Colonic mucosa (tissue), 4 donors: Measurements from ENCODE around the gene RNF213. TPM values are rescaled to one million over a fixed set of nuclear protein-coding genes. Genes with fewer than 3 reads are reported as not detected.

Experiments
- DNase-seq: peaks from one replicate; pipeline ENCODE4 v3.0.0-alpha.2; 2020
- H3K27ac ChIP-seq: fragments of 200-600 bp; one replicate; pipeline ENCODE4 v1.8.0; 2021
- H3K27me3 ChIP-seq: fragments of 200-600 bp; one replicate; pipeline ENCODE4 v1.8.0; 2021
- H3K36me3 ChIP-seq: fragments of 200-600 bp; one replicate; pipeline ENCODE4 v1.8.0; 2021
- H3K4me1 ChIP-seq: fragments of 200-600 bp; one replicate; pipeline ENCODE4 v1.8.0; 2021; ENCODE audit warnings: mild to moderate bottlenecking
- H3K4me3 ChIP-seq: fragments of 200-600 bp; one replicate; pipeline ENCODE4 v1.8.0; 2021
- H3K9ac ChIP-seq, 2 donors: one replicate each; pipeline ENCODE4 v1.7.0; 2013; ENCODE audit warnings: control low read depth in 2 of 2, low read depth in 2 of 2, low read length in 2 of 2
- H3K9me3 ChIP-seq: fragments of 200-600 bp; one replicate; pipeline ENCODE4 v1.8.0; 2021
- intact Hi-C: fragments of 100-400 bp; cut with DNase I; formaldehyde crosslinking; loops from one replicate; pipeline ENCODE4 v1.14.1; 2022
- total RNA-seq, 2 donors: library from RNA; stranded (reverse); fragmentation: NEBNext Ultra II Directional in 1 of 2; extraction: Animal tissue kit (Norgen Biotek cat#: 25700) in 1 of 2; gene quantifications; one replicate each; pipeline ENCODE4 v1.2.1, GENCODE V29; 2021
- TF ChIP-seq, protein P1 (sequence below): fragments of 200-600 bp; IDR thresholded peaks from one replicate; pipeline ENCODE4 v1.8.0; 2022; ENCODE audit warnings: antibody characterized with exemption, mild to moderate bottlenecking
- donor health status: healthy.
- donor health status: DM: no; HTN: no; CAD: no.
- donor health status: DM: no; HTN: no; CAD: no.

The RNF213 gene
- total RNA-seq, 2 donors from 2014 or later: 80.8 to 101 TPM

DNA sequence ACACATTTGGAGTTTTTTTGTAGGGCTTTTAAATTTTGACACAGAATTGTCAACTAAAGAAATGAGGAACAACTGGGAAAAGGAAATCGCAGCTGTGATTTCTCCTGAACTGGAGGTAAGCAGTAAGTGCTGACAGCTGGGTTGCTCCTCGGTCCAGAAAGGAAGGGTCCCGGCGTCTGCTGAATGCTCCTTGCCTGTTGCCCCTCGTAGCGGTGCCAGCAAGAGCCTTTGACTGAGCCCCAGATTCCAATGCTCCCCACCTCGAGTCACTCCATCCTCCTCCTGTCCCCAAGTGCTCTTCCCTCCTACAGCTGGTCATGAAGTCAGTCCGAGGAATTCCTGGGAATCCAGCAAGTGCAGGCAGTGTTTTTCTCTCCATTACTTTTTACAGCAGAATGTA lies 122.3 kb downstream of the RNF213 start:
- Histone ChIP-seq H3K4me1 (no peaks in the 10 kb centered on the region), H3K27ac (no peak overlapping the region), H3K4me3 (no peak overlapping the region), H3K36me3 (peaks cover 30% of the 10 kb centered on the region), H3K9ac (no peak overlapping the region), H3K9me3 (no peaks in the 10 kb centered on the region), H3K27me3 (no peaks in the 10 kb centered on the region)
- TF ChIP-seq, protein P1, sequence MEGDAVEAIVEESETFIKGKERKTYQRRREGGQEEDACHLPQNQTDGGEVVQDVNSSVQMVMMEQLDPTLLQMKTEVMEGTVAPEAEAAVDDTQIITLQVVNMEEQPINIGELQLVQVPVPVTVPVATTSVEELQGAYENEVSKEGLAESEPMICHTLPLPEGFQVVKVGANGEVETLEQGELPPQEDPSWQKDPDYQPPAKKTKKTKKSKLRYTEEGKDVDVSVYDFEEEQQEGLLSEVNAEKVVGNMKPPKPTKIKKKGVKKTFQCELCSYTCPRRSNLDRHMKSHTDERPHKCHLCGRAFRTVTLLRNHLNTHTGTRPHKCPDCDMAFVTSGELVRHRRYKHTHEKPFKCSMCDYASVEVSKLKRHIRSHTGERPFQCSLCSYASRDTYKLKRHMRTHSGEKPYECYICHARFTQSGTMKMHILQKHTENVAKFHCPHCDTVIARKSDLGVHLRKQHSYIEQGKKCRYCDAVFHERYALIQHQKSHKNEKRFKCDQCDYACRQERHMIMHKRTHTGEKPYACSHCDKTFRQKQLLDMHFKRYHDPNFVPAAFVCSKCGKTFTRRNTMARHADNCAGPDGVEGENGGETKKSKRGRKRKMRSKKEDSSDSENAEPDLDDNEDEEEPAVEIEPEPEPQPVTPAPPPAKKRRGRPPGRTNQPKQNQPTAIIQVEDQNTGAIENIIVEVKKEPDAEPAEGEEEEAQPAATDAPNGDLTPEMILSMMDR: no peak
- DNase-seq: no peak
- intact Hi-C loops: no loop called here

DNA sequence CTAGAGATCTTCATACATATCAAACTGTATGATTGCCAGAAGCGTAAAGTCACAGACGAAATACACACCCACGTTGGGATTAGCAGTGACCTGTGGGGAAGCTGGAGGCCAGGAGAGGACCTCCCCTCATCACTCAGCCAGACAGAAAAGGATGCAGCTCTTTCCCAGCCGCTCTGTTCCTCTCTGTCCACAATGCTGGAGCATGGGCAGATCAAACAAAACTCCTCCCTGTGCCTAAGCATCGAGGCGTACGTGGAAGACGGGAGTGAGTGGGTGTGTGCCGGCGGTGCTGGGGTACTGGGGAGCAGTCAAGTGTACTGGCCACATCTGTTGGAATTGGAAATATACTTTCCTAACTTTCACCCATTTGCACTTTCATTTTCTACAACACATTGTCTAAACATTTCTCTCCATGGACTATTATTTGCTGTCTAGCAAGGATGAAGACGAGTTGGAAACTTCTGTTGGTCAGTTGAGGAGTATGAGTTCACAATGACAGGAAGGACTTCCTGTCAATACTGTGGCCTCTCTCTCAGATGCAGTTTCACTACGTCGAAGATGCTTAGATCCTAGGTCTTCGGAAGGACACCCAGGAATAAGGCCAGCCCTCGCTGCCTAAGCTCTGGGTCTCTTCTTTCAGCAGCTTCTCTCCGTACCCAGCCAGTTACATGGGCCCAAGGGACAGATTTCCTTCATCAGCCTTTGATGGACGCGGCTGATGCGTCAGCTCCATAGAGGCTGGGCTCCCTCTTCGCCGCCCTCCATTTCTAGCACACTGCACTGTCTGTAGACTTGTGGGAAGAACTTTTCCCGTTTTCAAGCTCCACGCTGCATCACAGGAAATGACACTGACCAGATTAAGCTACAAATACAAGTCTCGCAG lies 123.7 kb downstream of the RNF213 start:
- peaks cover 43% of the 10 kb centered on the region for H3K36me3 ChIP-seq
- no peak for DNase-seq
- H3K9me3 ChIP-seq: no peaks in the 10 kb centered on the region
- H3K9ac ChIP-seq: no peak overlapping the region
- intact Hi-C loops: no loop called here
- TF ChIP-seq, protein P1: no peak
- H3K27me3 ChIP-seq: no peaks in the 10 kb centered on the region
- H3K4me3 ChIP-seq: no peak overlapping the region
- H3K4me1 ChIP-seq: no peaks in the 10 kb centered on the region
- no peak overlapping the region for H3K27ac ChIP-seq

DNA sequence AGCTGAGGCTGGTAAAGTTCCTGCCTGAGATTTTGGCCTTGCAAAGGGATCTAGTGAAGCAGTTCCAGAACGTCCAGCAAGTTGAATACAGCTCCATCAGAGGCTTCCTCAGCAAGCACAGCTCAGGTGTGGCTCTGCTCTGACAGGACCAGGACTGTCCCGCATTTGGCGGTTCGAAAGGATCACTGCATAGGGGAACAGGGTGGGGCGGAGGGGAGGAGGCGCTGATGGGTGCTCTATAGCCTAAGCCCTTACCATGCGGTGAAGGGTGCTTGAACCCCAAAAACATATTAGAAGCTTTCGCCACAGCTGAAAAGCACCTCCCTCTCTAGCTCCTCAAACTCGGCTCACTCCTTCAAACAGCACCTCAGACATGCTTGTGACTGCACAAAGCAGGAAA lies 124.4 kb downstream of the RNF213 start:
- intact Hi-C loops: no loop called here
- H3K36me3 ChIP-seq: peaks cover 51% of the 10 kb centered on the region
- H3K4me1 ChIP-seq: no peaks in the 10 kb centered on the region
- no peak overlapping the region for H3K27ac ChIP-seq
- no peak overlapping the region for H3K9ac ChIP-seq
- H3K4me3 ChIP-seq: no peak overlapping the region
- no peaks in the 10 kb centered on the region for H3K9me3 ChIP-seq
- TF ChIP-seq, protein P1: no peak
- no peaks in the 10 kb centered on the region for H3K27me3 ChIP-seq
- no peak for DNase-seq

DNA sequence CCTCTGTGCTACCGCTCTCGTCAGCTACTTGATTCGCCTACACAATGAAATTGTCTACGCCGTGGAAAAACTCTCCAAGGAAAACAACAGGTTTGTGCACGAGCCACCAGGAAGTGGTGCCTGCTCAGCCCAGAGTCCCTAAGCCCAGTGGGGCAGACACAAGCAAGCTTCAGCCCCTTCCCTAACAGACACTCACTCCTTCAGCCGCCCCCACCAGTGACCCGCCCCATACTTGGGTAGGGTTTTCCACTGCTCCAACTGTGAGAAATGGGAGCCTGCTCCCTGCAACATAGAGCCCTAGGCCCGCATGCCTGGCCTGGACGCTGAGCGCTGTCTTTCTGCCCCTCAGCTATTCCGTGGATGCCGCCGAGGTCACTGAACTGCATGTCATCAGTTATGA lies 125.7 kb downstream of the RNF213 start:
- no peak for DNase-seq
- H3K4me1 ChIP-seq: no peaks in the 10 kb centered on the region
- no peak overlapping the region for H3K4me3 ChIP-seq
- no peak overlapping the region for H3K27ac ChIP-seq
- no peaks in the 10 kb centered on the region for H3K27me3 ChIP-seq
- no peak overlapping the region for H3K9ac ChIP-seq
- no peaks in the 10 kb centered on the region for H3K9me3 ChIP-seq
- H3K36me3 ChIP-seq: peaks cover 46% of the 10 kb centered on the region
- intact Hi-C loops: no loop called here
- TF ChIP-seq, protein P1: no peak

DNA sequence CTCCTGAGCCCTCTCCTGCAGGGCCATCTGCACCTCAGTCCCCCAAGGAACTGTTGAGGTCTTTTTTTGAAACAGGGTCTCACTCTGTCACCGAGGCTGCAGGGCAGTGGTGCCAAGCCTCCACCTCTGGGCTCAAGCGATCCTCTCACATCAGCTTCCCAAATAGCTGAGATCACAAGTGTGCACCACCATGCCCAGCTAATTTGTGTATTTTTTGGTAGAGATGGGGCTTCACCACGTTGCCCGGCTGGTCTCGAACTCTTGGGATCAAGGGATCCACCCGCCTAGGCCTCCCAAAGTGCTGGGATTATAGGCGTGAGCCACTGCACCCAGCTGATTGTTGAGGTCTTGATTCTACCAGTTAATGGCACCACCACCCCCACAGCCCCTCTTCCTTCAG lies 126.4 kb downstream of the RNF213 start:
- Histone ChIP-seq H3K4me1 (no peaks in the 10 kb centered on the region), H3K9me3 (no peaks in the 10 kb centered on the region), H3K36me3 (peaks cover 39% of the 10 kb centered on the region), H3K27ac (no peak overlapping the region), H3K9ac (no peak overlapping the region), H3K27me3 (no peaks in the 10 kb centered on the region), H3K4me3 (no peak overlapping the region)
- TF ChIP-seq, protein P1: no peak
- intact Hi-C loops: no loop called here
- DNase-seq: no peak
